A549 (cell line): ENCODE measurements around the gene MLH3.

Source experiments
- EP300 ChIP-seq, 2 experiments: fragments of >200 bp; sonication (Bioruptor Twin); formaldehyde crosslinking; IDR thresholded peaks; 2 replicates in 1 of 2; 3 replicates in 1 of 2; pipeline ENCODE4 v1.6.1; 2016 to 2017
- NFE2L2 ChIP-seq: fragments of 150-350 bp; conservative IDR thresholded peaks from 2 replicates; pipeline ENCODE4 v1.6.1; 2014; ENCODE audit warnings: low read length
- POLR2A ChIP-seq: IDR thresholded peaks from 2 replicates; pipeline ENCODE4 v1.6.1; 2012; ENCODE audit warnings: mild to moderate bottlenecking, low read length
- RAD21 ChIP-seq, 2 experiments: fragments of >200 bp in 1 of 2; sonication (Bioruptor Twin) in 1 of 2; formaldehyde crosslinking in 1 of 2; IDR thresholded peaks in 1 of 2; conservative IDR thresholded peaks in 1 of 2; 2 replicates in 1 of 2; 3 replicates in 1 of 2; pipeline ENCODE4 v1.6.1; 2012 to 2018; ENCODE audit warnings: inconsistent platforms in 1 of 2
- RFX5 ChIP-seq: fragments of 450-650 bp; IDR thresholded peaks from 2 replicates; pipeline ENCODE4 v1.7.1; 2014; ENCODE audit warnings: antibody characterized with exemption, mild to moderate bottlenecking, moderate library complexity
- RNF2 ChIP-seq: fragments of 200-600 bp; sonication (generic); IDR thresholded peaks from 2 replicates; pipeline ENCODE4 v1.6.1; 2016; ENCODE audit warnings: low read depth, mild to moderate bottlenecking, antibody characterized with exemption, moderate library complexity, borderline replicate concordance
- TF ChIP-seq, protein P1 (sequence below): fragments of >200 bp; sonication (Bioruptor Twin); formaldehyde crosslinking; IDR thresholded peaks from 3 replicates; pipeline ENCODE4 v1.5.1; 2016
- TF ChIP-seq, protein P2 (sequence below): fragments of >200 bp; sonication (Bioruptor Twin); formaldehyde crosslinking; IDR thresholded peaks from 2 replicates; pipeline ENCODE4 v1.6.1; 2016
- TF ChIP-seq, protein P3 (sequence below): fragments of 250-450 bp; sonication (Bioruptor Pico); IDR thresholded peaks from 2 replicates; pipeline ENCODE4 v1.5.0; 2021; ENCODE audit warnings: mild to moderate bottlenecking, moderate library complexity, borderline replicate concordance

DNA sequence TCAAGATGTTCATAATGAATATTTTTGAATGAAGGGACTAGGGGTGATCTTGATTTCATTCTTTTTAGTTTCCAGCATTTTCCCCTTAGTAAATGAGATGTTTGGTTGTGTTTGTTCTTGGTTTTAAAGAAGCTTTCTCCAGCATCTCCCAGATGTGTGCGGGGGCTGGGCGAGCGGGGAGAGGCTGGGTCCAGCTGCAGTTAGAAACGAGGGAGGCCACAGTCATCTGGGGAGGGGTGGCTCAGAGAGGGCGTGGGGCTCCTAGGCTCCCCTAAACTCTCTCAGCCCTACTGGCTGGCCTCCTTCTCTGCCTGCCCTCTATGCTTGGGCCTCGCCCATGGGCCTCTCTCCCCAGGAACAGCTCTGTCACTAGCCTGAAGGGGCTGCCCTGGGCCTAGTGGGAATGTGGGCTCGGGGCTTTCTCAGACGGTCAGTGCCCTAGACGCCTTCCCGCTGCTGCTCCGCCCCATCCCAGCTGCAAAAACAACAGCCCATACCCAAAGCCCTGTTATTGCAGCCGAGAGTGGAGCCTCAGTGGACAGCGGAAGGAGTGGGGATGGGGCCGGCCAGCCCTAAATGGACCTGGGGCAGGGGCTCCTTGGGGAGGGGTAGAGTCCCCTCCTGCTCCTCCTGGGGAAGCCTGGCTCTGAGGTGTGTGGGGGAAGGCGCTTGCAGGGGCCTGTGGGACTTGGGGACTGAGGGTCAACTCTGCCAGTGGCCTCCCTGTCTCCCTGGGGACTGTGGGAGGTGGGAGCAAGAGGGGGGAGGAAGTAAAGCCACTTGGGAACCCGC, 66.8 kb downstream of the MLH3 start:
- TF ChIP-seq, protein P1, sequence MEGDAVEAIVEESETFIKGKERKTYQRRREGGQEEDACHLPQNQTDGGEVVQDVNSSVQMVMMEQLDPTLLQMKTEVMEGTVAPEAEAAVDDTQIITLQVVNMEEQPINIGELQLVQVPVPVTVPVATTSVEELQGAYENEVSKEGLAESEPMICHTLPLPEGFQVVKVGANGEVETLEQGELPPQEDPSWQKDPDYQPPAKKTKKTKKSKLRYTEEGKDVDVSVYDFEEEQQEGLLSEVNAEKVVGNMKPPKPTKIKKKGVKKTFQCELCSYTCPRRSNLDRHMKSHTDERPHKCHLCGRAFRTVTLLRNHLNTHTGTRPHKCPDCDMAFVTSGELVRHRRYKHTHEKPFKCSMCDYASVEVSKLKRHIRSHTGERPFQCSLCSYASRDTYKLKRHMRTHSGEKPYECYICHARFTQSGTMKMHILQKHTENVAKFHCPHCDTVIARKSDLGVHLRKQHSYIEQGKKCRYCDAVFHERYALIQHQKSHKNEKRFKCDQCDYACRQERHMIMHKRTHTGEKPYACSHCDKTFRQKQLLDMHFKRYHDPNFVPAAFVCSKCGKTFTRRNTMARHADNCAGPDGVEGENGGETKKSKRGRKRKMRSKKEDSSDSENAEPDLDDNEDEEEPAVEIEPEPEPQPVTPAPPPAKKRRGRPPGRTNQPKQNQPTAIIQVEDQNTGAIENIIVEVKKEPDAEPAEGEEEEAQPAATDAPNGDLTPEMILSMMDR = no peak
- no peak for TF ChIP-seq RNF2
- TF ChIP-seq, protein P2, sequence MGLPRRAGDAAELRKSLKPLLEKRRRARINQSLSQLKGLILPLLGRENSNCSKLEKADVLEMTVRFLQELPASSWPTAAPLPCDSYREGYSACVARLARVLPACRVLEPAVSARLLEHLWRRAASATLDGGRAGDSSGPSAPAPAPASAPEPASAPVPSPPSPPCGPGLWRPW = no peak
- TF ChIP-seq EP300 (IDR thresholded peaks at IDR 0.05) = no peak
- TF ChIP-seq, protein P3, sequence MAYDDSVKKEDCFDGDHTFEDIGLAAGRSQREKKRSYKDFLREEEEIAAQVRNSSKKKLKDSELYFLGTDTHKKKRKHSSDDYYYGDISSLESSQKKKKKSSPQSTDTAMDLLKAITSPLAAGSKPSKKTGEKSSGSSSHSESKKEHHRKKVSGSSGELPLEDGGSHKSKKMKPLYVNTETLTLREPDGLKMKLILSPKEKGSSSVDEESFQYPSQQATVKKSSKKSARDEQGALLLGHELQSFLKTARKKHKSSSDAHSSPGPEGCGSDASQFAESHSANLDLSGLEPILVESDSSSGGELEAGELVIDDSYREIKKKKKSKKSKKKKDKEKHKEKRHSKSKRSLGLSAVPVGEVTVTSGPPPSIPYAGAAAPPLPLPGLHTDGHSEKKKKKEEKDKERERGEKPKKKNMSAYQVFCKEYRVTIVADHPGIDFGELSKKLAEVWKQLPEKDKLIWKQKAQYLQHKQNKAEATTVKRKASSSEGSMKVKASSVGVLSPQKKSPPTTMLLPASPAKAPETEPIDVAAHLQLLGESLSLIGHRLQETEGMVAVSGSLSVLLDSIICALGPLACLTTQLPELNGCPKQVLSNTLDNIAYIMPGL (CRISPR knock-in tag) = no peak
- no peak for TF ChIP-seq POLR2A
- no peak for TF ChIP-seq RFX5
- no peak for TF ChIP-seq RAD21 (conservative IDR thresholded peaks at IDR 0.05 in 1 of 2, IDR thresholded peaks at IDR 0.05 in 1 of 2)
- TF ChIP-seq NFE2L2 = no peak
